ENCODE data around the gene AHDC1. TPM values are rescaled to one million over a fixed set of nuclear protein-coding genes. Genes with fewer than 3 reads are reported as not detected.

Gene AHDC1
- total and polyA plus RNA-seq, 2 of the 13 experiments (the other 11 are each of a cell fraction or from before 2014, with no cell fraction given): 1.0 to 2.7 TPM

DNA sequence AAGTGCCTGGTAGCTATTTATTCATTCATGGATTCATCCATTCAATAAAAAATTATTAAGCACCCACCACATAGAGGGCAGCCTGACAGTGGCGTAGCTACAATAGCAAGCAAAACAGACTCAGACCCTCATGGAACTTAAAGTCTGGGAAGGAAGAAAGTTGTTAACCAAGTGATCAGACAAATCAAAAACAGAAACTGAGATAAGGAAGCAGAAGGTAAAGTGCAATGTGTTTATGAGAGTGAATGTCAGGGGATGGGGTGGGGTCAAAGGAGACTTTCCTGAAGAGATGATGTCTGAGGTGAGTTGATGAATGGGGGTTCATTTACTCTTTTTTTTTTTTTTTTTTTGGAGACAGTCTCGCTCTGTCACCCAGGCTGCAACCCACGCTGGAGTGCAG, 111.1 kb downstream of the AHDC1 start:
- no peak overlapping the region for H3K9ac ChIP-seq (ENCODE audit: insufficient read depth, low read depth, low read length)
- 83% methylated on average over 3 of the region's 3 CpGs for WGBS (ENCODE audit: low lambda C conversion rate)
- TF ChIP-seq ZSCAN25 (CRISPR knock-in tag; IDR thresholded peaks at IDR 0.05) (no peak), NBN (conservative IDR thresholded peaks at IDR 0.05) (no peak), ZNF781 (CRISPR knock-in tag; IDR thresholded peaks at IDR 0.05; ENCODE audit: borderline replicate concordance, not compliant biosample characterization) (no peak), TP53 (CRISPR knock-in tag; conservative IDR thresholded peaks at IDR 0.05) (no peak), ZC3H4 (CRISPR knock-in tag; IDR thresholded peaks at IDR 0.05; ENCODE audit: borderline replicate concordance) (no peak), EED (CRISPR knock-in tag; IDR thresholded peaks at IDR 0.05) (no peak), ZNF335 (CRISPR knock-in tag; IDR thresholded peaks at IDR 0.05) (no peak), EEA1 (CRISPR knock-in tag; IDR thresholded peaks at IDR 0.05; ENCODE audit: borderline replicate concordance) (no peak), ATM (IDR thresholded peaks at IDR 0.05; ENCODE audit: borderline replicate concordance) (no peak)
- TF ChIP-seq, protein P1, sequence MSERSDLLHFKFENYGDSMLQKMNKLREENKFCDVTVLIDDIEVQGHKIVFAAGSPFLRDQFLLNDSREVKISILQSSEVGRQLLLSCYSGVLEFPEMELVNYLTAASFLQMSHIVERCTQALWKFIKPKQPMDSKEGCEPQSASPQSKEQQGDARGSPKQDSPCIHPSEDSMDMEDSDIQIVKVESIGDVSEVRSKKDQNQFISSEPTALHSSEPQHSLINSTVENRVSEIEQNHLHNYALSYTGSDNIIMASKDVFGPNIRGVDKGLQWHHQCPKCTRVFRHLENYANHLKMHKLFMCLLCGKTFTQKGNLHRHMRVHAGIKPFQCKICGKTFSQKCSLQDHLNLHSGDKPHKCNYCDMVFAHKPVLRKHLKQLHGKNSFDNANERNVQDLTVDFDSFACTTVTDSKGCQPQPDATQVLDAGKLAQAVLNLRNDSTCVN (CRISPR knock-in tag; IDR thresholded peaks at IDR 0.05; ENCODE audit: borderline replicate concordance): no peak
- TF ChIP-seq, protein P2, sequence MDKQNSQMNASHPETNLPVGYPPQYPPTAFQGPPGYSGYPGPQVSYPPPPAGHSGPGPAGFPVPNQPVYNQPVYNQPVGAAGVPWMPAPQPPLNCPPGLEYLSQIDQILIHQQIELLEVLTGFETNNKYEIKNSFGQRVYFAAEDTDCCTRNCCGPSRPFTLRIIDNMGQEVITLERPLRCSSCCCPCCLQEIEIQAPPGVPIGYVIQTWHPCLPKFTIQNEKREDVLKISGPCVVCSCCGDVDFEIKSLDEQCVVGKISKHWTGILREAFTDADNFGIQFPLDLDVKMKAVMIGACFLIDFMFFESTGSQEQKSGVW (CRISPR knock-in tag; IDR thresholded peaks at IDR 0.05; ENCODE audit: borderline replicate concordance): no peak
- no peak overlapping the region for H3K4me2 ChIP-seq (ENCODE audit: low read depth, low read length)
- ChIA-PET POLR2A (interaction anchor here (1.5 kb wide), 1 partner anchor 71 kb away, joined by 3 read pairs; no protein-coding TSS in a partner anchor), CTCF (ENCODE audit: low intra/inter-chr PET ratio, low total read pairs) (no interaction called here)
- peak overlapping the region; percentile 60 for H2AFZ ChIP-seq (ENCODE audit: low read length)
- H3K27me3 ChIP-seq (ENCODE audit: control insufficient read depth in 1 of 2, insufficient read depth in 2 of 2, low read length in 2 of 2): no peaks in the 10 kb centered on the region; a peak in 1 of 5 replicates
- peaks cover 8% of the 10 kb centered on the region; the same call in 1 of the 2 replicates for H4K20me1 ChIP-seq (ENCODE audit: insufficient read depth, low read length)
- peaks cover 60% of the 10 kb centered on the region for H3K4me1 ChIP-seq (ENCODE audit: insufficient read depth, low read length)
- in situ Hi-C loops (cut with HindIII; ENCODE audit: extremely low pct_ligation_motif_present, low pct_unique_long_range_greater_than_20kb) (no loop called here), intact Hi-C loops (cut with micrococcal nuclease; ENCODE audit: unreplicated experiment) (loop anchor here (5.0 kb wide), 1 partner anchor 75 kb away; no protein-coding TSS in a partner anchor)
- no peak for ATAC-seq
- no peak for FAIRE-seq
- H3K36me3 ChIP-seq (replicated peaks in 1 of 2; ENCODE audit: control insufficient read depth in 1 of 2, insufficient read depth in 2 of 2, low read length in 2 of 2): no peaks in the 10 kb centered on the region
- DNase-seq (ENCODE audit: low spot score): no peak
- H3K27ac ChIP-seq (ENCODE audit: extremely low read length, insufficient read depth, low read length): no peak overlapping the region
- H3K9me3 ChIP-seq (ENCODE audit: low read length): no peaks in the 10 kb centered on the region
- peaks cover 20% of the 10 kb centered on the region for H3K79me2 ChIP-seq (ENCODE audit: insufficient read depth, low read length)
- H3K4me3 ChIP-seq (replicated peaks in 1 of 3; ENCODE audit: insufficient read depth in 1 of 3, low read depth in 2 of 3, low read length in 3 of 3): no peak overlapping the region
- no TSS peak for BruUV-seq (replicated peaks)

Data from HepG2 (cell line).